IMR-90 (cell line): ENCODE results near the gene CETN3. TPM values are rescaled to one million over a fixed set of nuclear protein-coding genes. Genes with fewer than 3 reads are reported as not detected.

Source experiments
- ATAC-seq: fragments of 200-7000 bp; cut with Tn5 transposase; 2 replicates; pipeline ENCODE4 v1.9.1; 2020; ENCODE audit warnings: low read depth, mild to moderate bottlenecking, moderate library complexity
- BruUV-seq: library from RNA; stranded (reverse); fragments of 400-500 nt; replicated peaks from 2 replicates; lab custom pipeline; 2021; lab: Mats Ljungman, UMichigan
- CTCF ChIA-PET: fragments of 300-600 bp; formaldehyde crosslinking; extraction: SDS; loops from one replicate; lab custom pipeline; 2021; ENCODE audit warnings: antibody characterized with exemption; lab: Yijun Ruan, JAX
- POLR2A ChIA-PET: fragments of 300-600 bp; sonication (Branson Sonifier 250); formaldehyde crosslinking; loops from one replicate; lab custom pipeline; 2022; ENCODE audit warnings: antibody characterized with exemption; ENCODE audit not compliant: unreplicated experiment; lab: Charles Lee
- DNase-seq: peaks from one replicate; pipeline ENCODE4 v3.0.0; 2013
- H2AFZ ChIP-seq: replicated peaks from 2 replicates; pipeline ENCODE3; 2013; ENCODE audit warnings: low read length, mild to moderate bottlenecking; ENCODE audit not compliant: poor library complexity
- H2AK5ac ChIP-seq: 2 replicates; pipeline ENCODE4 v1.6.1; 2013; ENCODE audit warnings: low read depth, low read length, inconsistent platforms
- H2AK9ac ChIP-seq: replicated peaks from 2 replicates; pipeline ENCODE3; 2013; ENCODE audit warnings: mild to moderate bottlenecking, low read depth, low read length, moderate library complexity; ENCODE audit not compliant: poor library complexity
- H2BK120ac ChIP-seq: 2 replicates; pipeline ENCODE4 v1.6.1; 2013; ENCODE audit warnings: low read depth, low read length, inconsistent platforms
- H2BK15ac ChIP-seq: 3 replicates; pipeline ENCODE4 v1.6.1; 2013; ENCODE audit warnings: low read depth, low read length, inconsistent platforms
- H2BK20ac ChIP-seq: 2 replicates; pipeline ENCODE4 v1.6.1; 2013; ENCODE audit warnings: low read depth, mild to moderate bottlenecking, inconsistent platforms, low read length, moderate library complexity
- H2BK5ac ChIP-seq: 2 replicates; pipeline ENCODE4 v1.6.1; 2013; ENCODE audit warnings: mild to moderate bottlenecking, low read depth, low read length, inconsistent platforms; ENCODE audit not compliant: poor library complexity, severe bottlenecking
- H3K14ac ChIP-seq: replicated peaks from 2 replicates; pipeline ENCODE4 v1.6.1; 2013; ENCODE audit warnings: low read depth, low read length, inconsistent platforms
- H3K18ac ChIP-seq: 2 replicates; pipeline ENCODE4 v1.6.1; 2013; ENCODE audit warnings: low read depth, low read length, control low read depth
- H3K23ac ChIP-seq: 2 replicates; pipeline ENCODE4 v1.6.1; 2013; ENCODE audit warnings: low read depth, low read length, inconsistent platforms
- H3K27ac ChIP-seq: 2 replicates; pipeline ENCODE4 v1.5.1; 2013; ENCODE audit warnings: mild to moderate bottlenecking, control low read depth, low read length; ENCODE audit not compliant: insufficient read depth
- H3K27me3 ChIP-seq: 2 replicates; pipeline ENCODE4 v1.6.1; 2013; ENCODE audit warnings: low read length; ENCODE audit not compliant: control insufficient read depth, insufficient read depth
- H3K36me3 ChIP-seq: 2 replicates; pipeline ENCODE4 v1.6.1; 2013; ENCODE audit warnings: low read length, mixed read lengths; ENCODE audit not compliant: control insufficient read depth, insufficient read depth
- H3K4ac ChIP-seq: 2 replicates; pipeline ENCODE4 v1.6.1; 2013; ENCODE audit warnings: low read depth, low read length, inconsistent platforms
- H3K4me1 ChIP-seq: 2 replicates; pipeline ENCODE4 v1.6.1; 2013; ENCODE audit warnings: low read length, mixed read lengths; ENCODE audit not compliant: control insufficient read depth, insufficient read depth
- H3K4me2 ChIP-seq: 2 replicates; pipeline ENCODE4 v1.6.1; 2013; ENCODE audit warnings: low read depth, mild to moderate bottlenecking, control low read depth, low read length, moderate library complexity
- H3K4me3 ChIP-seq: 2 replicates; pipeline ENCODE4 v1.5.1; 2013; ENCODE audit warnings: low read depth, mild to moderate bottlenecking, control low read depth, low read length, moderate library complexity; ENCODE audit not compliant: insufficient read depth
- H3K56ac ChIP-seq: 2 replicates; pipeline ENCODE4 v1.6.1; 2013; ENCODE audit warnings: low read length, inconsistent platforms; ENCODE audit not compliant: insufficient read depth; ENCODE audit errors: extremely low read depth
- H3K79me1 ChIP-seq, 2 experiments: 2 replicates each; pipeline ENCODE4 v1.6.1; 2013; ENCODE audit warnings: low read length in 2 of 2, inconsistent platforms in 1 of 2, low read depth in 1 of 2
- H3K9ac ChIP-seq: 2 replicates; pipeline ENCODE4 v1.6.1; 2013; ENCODE audit warnings: low read depth, low read length, control low read depth
- H3K9me1 ChIP-seq: 2 replicates; pipeline ENCODE4 v1.6.1; 2013; ENCODE audit warnings: low read length, inconsistent platforms; ENCODE audit not compliant: insufficient read depth
- H3K9me3 ChIP-seq: 2 replicates; pipeline ENCODE4 v1.6.1; 2013; ENCODE audit warnings: low read length; ENCODE audit not compliant: control insufficient read depth, insufficient read depth
- H4K20me1 ChIP-seq: 2 replicates; pipeline ENCODE4 v1.6.1; 2013; ENCODE audit warnings: low read length, inconsistent platforms; ENCODE audit not compliant: insufficient read depth
- H4K5ac ChIP-seq: 2 replicates; pipeline ENCODE4 v1.6.1; 2013; ENCODE audit warnings: mild to moderate bottlenecking, low read depth, low read length, control low read depth
- H4K8ac ChIP-seq, 2 experiments: 2 replicates each; pipeline ENCODE4 v1.6.1; 2013; ENCODE audit warnings: low read depth in 2 of 2, low read length in 2 of 2, control low read depth in 1 of 2, inconsistent platforms in 1 of 2
- H4K91ac ChIP-seq: 2 replicates; pipeline ENCODE4 v1.6.1; 2013; ENCODE audit warnings: low read depth, low read length, inconsistent platforms; ENCODE audit not compliant: insufficient read depth
- BHLHE40 ChIP-seq: fragments of 150-350 bp; IDR thresholded peaks from 2 replicates; pipeline ENCODE4 v1.6.1; 2016; ENCODE audit warnings: mild to moderate bottlenecking, low read depth, low read length
- CEBPB ChIP-seq: IDR thresholded peaks from 2 replicates; pipeline ENCODE4 v1.6.1; 2012; ENCODE audit warnings: low read depth, low read length, improper control_type of control experiment
- CHD1 ChIP-seq: IDR thresholded peaks from 2 replicates; pipeline ENCODE4 v1.6.1; 2012; ENCODE audit warnings: low read depth, low read length, improper control_type of control experiment
- FOS ChIP-seq: fragments of 150-350 bp; IDR thresholded peaks from 2 replicates; pipeline ENCODE4 v1.6.1; 2016; ENCODE audit warnings: low read depth, low read length
- MAFK ChIP-seq: IDR thresholded peaks from 2 replicates; pipeline ENCODE4 v1.6.1; 2012; ENCODE audit warnings: low read depth, low read length, improper control_type of control experiment
- MAZ ChIP-seq: IDR thresholded peaks from 2 replicates; pipeline ENCODE4 v1.6.1; 2012; ENCODE audit warnings: low read depth, mild to moderate bottlenecking, low read length, improper control_type of control experiment, moderate library complexity, borderline replicate concordance
- MXI1 ChIP-seq: IDR thresholded peaks from 2 replicates; pipeline ENCODE4 v1.6.1; 2012; ENCODE audit warnings: low read depth, mild to moderate bottlenecking, low read length, moderate library complexity, borderline replicate concordance
- NFE2L2 ChIP-seq: fragments of 150-350 bp; IDR thresholded peaks from 2 replicates; pipeline ENCODE4 v1.6.1; 2016; ENCODE audit warnings: low read depth, mild to moderate bottlenecking, low read length
- POLR2A ChIP-seq: IDR thresholded peaks from 2 replicates; pipeline ENCODE4 v1.6.1; 2012; ENCODE audit warnings: mild to moderate bottlenecking, low read depth, low read length
- RAD21 ChIP-seq: IDR thresholded peaks from 2 replicates; pipeline ENCODE4 v1.6.1; 2012; ENCODE audit warnings: low read length, improper control_type of control experiment
- RCOR1 ChIP-seq: IDR thresholded peaks from 2 replicates; pipeline ENCODE4 v1.6.1; 2012; ENCODE audit warnings: mild to moderate bottlenecking, low read length, improper control_type of control experiment; ENCODE audit not compliant: insufficient replicate concordance
- RFX5 ChIP-seq: IDR thresholded peaks from 2 replicates; pipeline ENCODE4 v1.8.0; 2012; ENCODE audit warnings: low read depth, mild to moderate bottlenecking, low read length, moderate library complexity
- SMC3 ChIP-seq: fragments of 150-350 bp; IDR thresholded peaks from 2 replicates; pipeline ENCODE4 v1.6.1; 2016; ENCODE audit warnings: low read depth, mild to moderate bottlenecking, antibody characterized with exemption, low read length, moderate library complexity
- WGBS, 2 experiments: methylation state at CpG; one replicate each; pipeline versions ENCODE4 v1.1.5 to v1.1.7; 2013; ENCODE audit warnings: missing lambda C conversion rate in 2 of 2; ENCODE audit not compliant: insufficient read length in 1 of 2; ENCODE audit errors: extremely low coverage in 2 of 2; 5-methylcytosine and 5-hydroxymethylcytosine counted together
- dilution Hi-C: fragments of 300-500 bp; cut with HindIII; formaldehyde crosslinking; loops from one replicate; pipeline ENCODE4 v1.14.3; 2018; ENCODE audit warnings: low sequenced_read_pairs; ENCODE audit not compliant: unreplicated experiment
- in situ Hi-C: fragments of 300-500 bp; cut with MboI; formaldehyde crosslinking; loops from 3 replicates; pipeline ENCODE4 v1.14.3; 2019; ENCODE audit warnings: low sequenced_read_pairs, inconsistent platforms, mixed read lengths
- intact Hi-C: fragments of 100-400 bp; cut with micrococcal nuclease; formaldehyde crosslinking; loops from 2 replicates; pipeline ENCODE4 v1.10.0; 2022
- polyA plus RNA-seq, 3 experiments: library from polyadenylated mRNA; depleted of rRNA; stranded (reverse); fragments of >200 nt; gene quantifications; 2 replicates each; pipeline ENCODE4 v1.2.3, GENCODE V29; 2012; ENCODE audit warnings: low replicate concordance in 1 of 3
- total RNA-seq: library from RNA; depleted of rRNA; stranded (reverse); fragments of >200 nt; gene quantifications from 2 replicates; pipeline ENCODE4 v1.2.3, GENCODE V29; 2012
- TF ChIP-seq, protein P1 (sequence below): fragments of 150-350 bp; IDR thresholded peaks from 2 replicates; pipeline ENCODE4 v1.6.1; 2017; ENCODE audit warnings: mild to moderate bottlenecking, antibody characterized with exemption, low read length, low read depth
- TF ChIP-seq, protein P2 (sequence below): fragments of 150-350 bp; IDR thresholded peaks from 2 replicates; pipeline ENCODE4 v1.6.1; 2016; ENCODE audit warnings: low read depth, mild to moderate bottlenecking, low read length, moderate library complexity, borderline replicate concordance
- TF ChIP-seq, protein P3 (sequence below): conservative IDR thresholded peaks from 2 replicates; pipeline ENCODE4 v1.5.1; 2012; ENCODE audit warnings: mild to moderate bottlenecking, low read depth, low read length, improper control_type of control experiment

Gene CETN3
- total and polyA plus RNA-seq, 2 of the 4 experiments (the other 2 are of a cell fraction) = 1.1 to 6.5 TPM

DNA sequence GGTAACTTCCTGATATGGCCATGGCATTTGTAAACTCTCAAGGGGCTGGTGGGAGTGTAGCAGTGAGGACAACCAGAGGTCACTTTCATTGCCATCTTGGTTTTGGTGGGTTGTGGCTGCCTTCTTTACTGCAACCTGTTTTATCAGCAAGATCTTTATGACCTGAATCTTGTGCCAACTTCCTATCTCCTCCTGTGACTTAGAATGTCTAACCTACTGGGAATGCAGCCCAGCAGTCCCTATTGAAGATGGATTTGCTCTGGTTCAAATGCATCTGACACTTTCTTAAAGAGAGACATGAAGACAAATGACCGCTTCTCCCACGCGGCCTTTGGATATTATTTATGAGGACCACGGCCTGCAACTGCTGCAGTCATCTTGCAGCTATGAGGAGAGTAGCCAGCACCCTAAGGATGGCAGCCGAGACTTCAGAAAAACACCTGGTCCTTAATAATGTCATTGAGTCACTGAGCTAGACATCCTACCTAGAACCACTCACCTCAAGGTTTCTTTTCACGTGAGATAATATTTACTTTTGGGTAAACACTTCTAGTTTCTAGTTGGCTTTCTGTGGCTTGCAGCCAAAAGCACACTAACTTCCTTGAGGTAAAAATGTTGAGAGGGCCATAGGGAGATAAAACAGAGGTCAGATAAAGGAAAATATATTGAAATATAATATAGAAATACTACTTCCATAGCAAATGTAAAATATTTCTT lies 28.2 kb downstream of the CETN3 start:
- Histone ChIP-seq H3K4me3 (no peak overlapping the region), H3K36me3 (no peaks in the 10 kb centered on the region), H2BK20ac (no peak overlapping the region), H4K5ac (no peak overlapping the region), H2BK120ac (no peak overlapping the region), H3K9ac (no peak overlapping the region), H3K18ac (no peak overlapping the region), H2AFZ (no peak overlapping the region), H3K9me3 (no peaks in the 10 kb centered on the region), H4K91ac (no peak overlapping the region), H2AK5ac (no peak overlapping the region), H3K4ac (no peak overlapping the region), H4K8ac (no peak overlapping the region), H3K23ac (no peak overlapping the region), H3K79me1 (no peaks in the 10 kb centered on the region), H4K20me1 (no peaks in the 10 kb centered on the region), H3K27me3 (no peaks in the 10 kb centered on the region), H3K56ac (no peak overlapping the region), H3K27ac (no peak overlapping the region), H3K4me1 (no peaks in the 10 kb centered on the region), H3K4me2 (no peak overlapping the region), H3K14ac (no peak overlapping the region), H2BK15ac (no peak overlapping the region), H2BK5ac (no peak overlapping the region), H3K9me1 (no peaks in the 10 kb centered on the region), H2AK9ac (no peak overlapping the region)
- BruUV-seq = no TSS peak
- in situ Hi-C loops (no loop called here), dilution Hi-C loops (no loop called here), intact Hi-C loops (no loop called here)
- no peak for TF ChIP-seq RCOR1
- no peak for TF ChIP-seq POLR2A
- no peak for TF ChIP-seq FOS
- TF ChIP-seq, protein P1, sequence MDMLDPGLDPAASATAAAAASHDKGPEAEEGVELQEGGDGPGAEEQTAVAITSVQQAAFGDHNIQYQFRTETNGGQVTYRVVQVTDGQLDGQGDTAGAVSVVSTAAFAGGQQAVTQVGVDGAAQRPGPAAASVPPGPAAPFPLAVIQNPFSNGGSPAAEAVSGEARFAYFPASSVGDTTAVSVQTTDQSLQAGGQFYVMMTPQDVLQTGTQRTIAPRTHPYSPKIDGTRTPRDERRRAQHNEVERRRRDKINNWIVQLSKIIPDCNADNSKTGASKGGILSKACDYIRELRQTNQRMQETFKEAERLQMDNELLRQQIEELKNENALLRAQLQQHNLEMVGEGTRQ = no peak
- TF ChIP-seq MXI1 = no peak
- TF ChIP-seq MAZ = no peak
- TF ChIP-seq, protein P2, sequence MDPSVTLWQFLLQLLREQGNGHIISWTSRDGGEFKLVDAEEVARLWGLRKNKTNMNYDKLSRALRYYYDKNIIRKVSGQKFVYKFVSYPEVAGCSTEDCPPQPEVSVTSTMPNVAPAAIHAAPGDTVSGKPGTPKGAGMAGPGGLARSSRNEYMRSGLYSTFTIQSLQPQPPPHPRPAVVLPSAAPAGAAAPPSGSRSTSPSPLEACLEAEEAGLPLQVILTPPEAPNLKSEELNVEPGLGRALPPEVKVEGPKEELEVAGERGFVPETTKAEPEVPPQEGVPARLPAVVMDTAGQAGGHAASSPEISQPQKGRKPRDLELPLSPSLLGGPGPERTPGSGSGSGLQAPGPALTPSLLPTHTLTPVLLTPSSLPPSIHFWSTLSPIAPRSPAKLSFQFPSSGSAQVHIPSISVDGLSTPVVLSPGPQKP = no peak
- TF ChIP-seq SMC3 = no peak
- no peak for TF ChIP-seq NFE2L2
- TF ChIP-seq CEBPB = no peak
- no peak for TF ChIP-seq BHLHE40
- TF ChIP-seq RFX5 = no peak
- TF ChIP-seq MAFK = no peak
- TF ChIP-seq, protein P3, sequence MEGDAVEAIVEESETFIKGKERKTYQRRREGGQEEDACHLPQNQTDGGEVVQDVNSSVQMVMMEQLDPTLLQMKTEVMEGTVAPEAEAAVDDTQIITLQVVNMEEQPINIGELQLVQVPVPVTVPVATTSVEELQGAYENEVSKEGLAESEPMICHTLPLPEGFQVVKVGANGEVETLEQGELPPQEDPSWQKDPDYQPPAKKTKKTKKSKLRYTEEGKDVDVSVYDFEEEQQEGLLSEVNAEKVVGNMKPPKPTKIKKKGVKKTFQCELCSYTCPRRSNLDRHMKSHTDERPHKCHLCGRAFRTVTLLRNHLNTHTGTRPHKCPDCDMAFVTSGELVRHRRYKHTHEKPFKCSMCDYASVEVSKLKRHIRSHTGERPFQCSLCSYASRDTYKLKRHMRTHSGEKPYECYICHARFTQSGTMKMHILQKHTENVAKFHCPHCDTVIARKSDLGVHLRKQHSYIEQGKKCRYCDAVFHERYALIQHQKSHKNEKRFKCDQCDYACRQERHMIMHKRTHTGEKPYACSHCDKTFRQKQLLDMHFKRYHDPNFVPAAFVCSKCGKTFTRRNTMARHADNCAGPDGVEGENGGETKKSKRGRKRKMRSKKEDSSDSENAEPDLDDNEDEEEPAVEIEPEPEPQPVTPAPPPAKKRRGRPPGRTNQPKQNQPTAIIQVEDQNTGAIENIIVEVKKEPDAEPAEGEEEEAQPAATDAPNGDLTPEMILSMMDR = no peak
- no peak for TF ChIP-seq CHD1
- TF ChIP-seq RAD21 = no peak
- ATAC-seq (no peak), DNase-seq (no peak)
- CTCF ChIA-PET = no interaction called here
- no CpG with 5 or more reads among the region's 6 CpGs for WGBS, 2 experiments
- POLR2A ChIA-PET = no interaction called here
